ENCODE data around the gene CFAP45. TPM values are rescaled to one million over a fixed set of nuclear protein-coding genes. Genes with fewer than 3 reads are reported as not detected.

The CFAP45 gene
- total and polyA plus RNA-seq, 2 donors = 0.52 to 1.3 TPM

Other genes starting within 250 kb of the CFAP45 start
- gene CRP, start 185.6 kb downstream of the CFAP45 start, total RNA-seq = 0.05 TPM
- 1.3 TPM for gene CRP, start 185.6 kb downstream of the CFAP45 start, polyA plus RNA-seq
- 24.3 TPM for gene DUSP23, start 119.2 kb downstream of the CFAP45 start, total RNA-seq
- 162 TPM for gene DUSP23, start 119.2 kb downstream of the CFAP45 start, polyA plus RNA-seq
- 0.33 TPM for gene FCRL6, start 97.8 kb downstream of the CFAP45 start, total RNA-seq
- 0.57 TPM for gene FCRL6, start 97.8 kb downstream of the CFAP45 start, polyA plus RNA-seq
- 14.2 TPM for gene SLAMF8, start 73.3 kb downstream of the CFAP45 start, total RNA-seq
- 13.3 TPM for gene SLAMF8, start 73.3 kb downstream of the CFAP45 start, polyA plus RNA-seq
- 0.24 TPM for gene VSIG8, start 37.5 kb downstream of the CFAP45 start, total RNA-seq
- 2.6 TPM for gene VSIG8, start 37.5 kb downstream of the CFAP45 start, polyA plus RNA-seq
- 172 TPM for gene TAGLN2, start 25.3 kb upstream of the CFAP45 start, total RNA-seq
- 429 TPM for gene TAGLN2, start 25.3 kb upstream of the CFAP45 start, polyA plus RNA-seq
- gene IGSF9, start 45.4 kb upstream of the CFAP45 start, total RNA-seq = 1.7 TPM
- gene IGSF9, start 45.4 kb upstream of the CFAP45 start, polyA plus RNA-seq = 4.1 TPM
- gene SLAMF9, start 54.1 kb upstream of the CFAP45 start, total RNA-seq = 0.09 TPM
- 0.71 TPM for gene SLAMF9, start 54.1 kb upstream of the CFAP45 start, polyA plus RNA-seq
- 3.1 TPM for gene PIGM, start 131.8 kb upstream of the CFAP45 start, total RNA-seq
- gene PIGM, start 131.8 kb upstream of the CFAP45 start, polyA plus RNA-seq = 5.7 TPM
- 0.33 TPM for gene KCNJ10, start 170.0 kb upstream of the CFAP45 start, total RNA-seq
- gene KCNJ10, start 170.0 kb upstream of the CFAP45 start, polyA plus RNA-seq = 0.27 TPM
- gene KCNJ9, start 181.4 kb upstream of the CFAP45 start, total RNA-seq = 0.05 TPM
- gene KCNJ9, start 181.4 kb upstream of the CFAP45 start, polyA plus RNA-seq = 0.09 TPM
- gene IGSF8, start 198.5 kb upstream of the CFAP45 start, total RNA-seq = 15.6 TPM
- gene IGSF8, start 198.5 kb upstream of the CFAP45 start, polyA plus RNA-seq = 22.3 TPM
- gene ATP1A2, start 215.6 kb upstream of the CFAP45 start, total RNA-seq = 0.38 TPM
- 1.3 TPM for gene ATP1A2, start 215.6 kb upstream of the CFAP45 start, polyA plus RNA-seq